ENCODE results near the gene CDK17.

Gene CDK17

DNA sequence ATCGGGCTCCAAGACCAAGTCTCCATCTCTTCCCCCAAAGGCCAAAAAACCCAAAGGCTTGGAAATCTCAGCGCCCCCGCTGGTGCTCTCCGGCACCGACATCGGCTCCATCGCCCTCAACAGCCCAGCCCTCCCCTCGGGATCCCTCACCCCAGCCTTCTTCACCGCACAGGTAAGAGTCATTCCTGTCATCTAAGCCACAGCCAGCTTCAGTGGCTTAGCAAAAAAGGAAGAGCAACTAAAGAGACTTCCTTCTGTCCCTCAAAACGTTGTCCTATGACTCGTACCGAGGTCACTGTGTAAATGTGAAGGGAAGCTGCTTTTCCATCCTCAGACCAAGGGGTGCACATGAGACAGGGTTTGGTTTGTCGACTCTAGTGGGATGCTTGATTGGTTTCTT is 152.7 kb downstream of the CDK17 start:
- H3K36me3 Mint-ChIP-seq (ENCODE audit: low read depth): peaks cover 59% of the 10 kb centered on the region
- H3K27me3 Mint-ChIP-seq (ENCODE audit: low read depth): no peaks in the 10 kb centered on the region
- H3K9me3 Mint-ChIP-seq: no peaks in the 10 kb centered on the region
- TF ChIP-seq, protein P1, sequence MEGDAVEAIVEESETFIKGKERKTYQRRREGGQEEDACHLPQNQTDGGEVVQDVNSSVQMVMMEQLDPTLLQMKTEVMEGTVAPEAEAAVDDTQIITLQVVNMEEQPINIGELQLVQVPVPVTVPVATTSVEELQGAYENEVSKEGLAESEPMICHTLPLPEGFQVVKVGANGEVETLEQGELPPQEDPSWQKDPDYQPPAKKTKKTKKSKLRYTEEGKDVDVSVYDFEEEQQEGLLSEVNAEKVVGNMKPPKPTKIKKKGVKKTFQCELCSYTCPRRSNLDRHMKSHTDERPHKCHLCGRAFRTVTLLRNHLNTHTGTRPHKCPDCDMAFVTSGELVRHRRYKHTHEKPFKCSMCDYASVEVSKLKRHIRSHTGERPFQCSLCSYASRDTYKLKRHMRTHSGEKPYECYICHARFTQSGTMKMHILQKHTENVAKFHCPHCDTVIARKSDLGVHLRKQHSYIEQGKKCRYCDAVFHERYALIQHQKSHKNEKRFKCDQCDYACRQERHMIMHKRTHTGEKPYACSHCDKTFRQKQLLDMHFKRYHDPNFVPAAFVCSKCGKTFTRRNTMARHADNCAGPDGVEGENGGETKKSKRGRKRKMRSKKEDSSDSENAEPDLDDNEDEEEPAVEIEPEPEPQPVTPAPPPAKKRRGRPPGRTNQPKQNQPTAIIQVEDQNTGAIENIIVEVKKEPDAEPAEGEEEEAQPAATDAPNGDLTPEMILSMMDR (IDR thresholded peaks at IDR 0.05; ENCODE audit: unreplicated experiment in 3 of 3): no peak
- H3K4me1 Mint-ChIP-seq: peaks cover 7% of the 10 kb centered on the region
- no peak overlapping the region for H3K4me3 Mint-ChIP-seq
- no peak overlapping the region for H3K27ac Mint-ChIP-seq

DNA sequence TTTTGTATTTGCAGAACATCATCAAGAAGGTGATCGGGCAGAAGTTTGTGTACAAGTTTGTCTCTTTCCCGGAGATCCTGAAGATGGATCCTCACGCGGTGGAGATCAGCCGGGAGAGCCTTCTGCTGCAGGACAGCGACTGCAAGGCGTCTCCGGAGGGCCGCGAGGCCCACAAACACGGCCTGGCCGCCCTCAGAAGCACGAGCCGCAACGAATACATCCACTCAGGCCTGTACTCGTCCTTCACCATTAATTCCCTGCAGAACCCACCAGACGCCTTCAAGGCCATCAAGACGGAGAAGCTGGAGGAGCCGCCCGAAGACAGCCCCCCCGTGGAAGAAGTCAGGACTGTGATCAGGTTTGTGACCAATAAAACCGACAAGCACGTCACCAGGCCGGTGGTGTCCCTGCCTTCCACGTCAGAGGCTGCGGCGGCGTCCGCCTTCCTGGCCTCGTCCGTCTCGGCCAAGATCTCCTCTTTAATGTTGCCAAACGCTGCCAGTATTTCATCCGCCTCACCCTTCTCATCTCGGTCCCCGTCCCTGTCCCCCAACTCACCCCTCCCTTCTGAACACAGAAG is 153.2 kb downstream of the CDK17 start:
- TF ChIP-seq, protein P1 (IDR thresholded peaks at IDR 0.05; ENCODE audit: unreplicated experiment in 3 of 3): no peak
- peaks cover 7% of the 10 kb centered on the region for H3K4me1 Mint-ChIP-seq
- H3K4me3 Mint-ChIP-seq: no peak overlapping the region
- no peaks in the 10 kb centered on the region for H3K27me3 Mint-ChIP-seq (ENCODE audit: low read depth)
- no peaks in the 10 kb centered on the region for H3K9me3 Mint-ChIP-seq
- H3K36me3 Mint-ChIP-seq (ENCODE audit: low read depth): peaks cover 54% of the 10 kb centered on the region
- no peak overlapping the region for H3K27ac Mint-ChIP-seq

DNA sequence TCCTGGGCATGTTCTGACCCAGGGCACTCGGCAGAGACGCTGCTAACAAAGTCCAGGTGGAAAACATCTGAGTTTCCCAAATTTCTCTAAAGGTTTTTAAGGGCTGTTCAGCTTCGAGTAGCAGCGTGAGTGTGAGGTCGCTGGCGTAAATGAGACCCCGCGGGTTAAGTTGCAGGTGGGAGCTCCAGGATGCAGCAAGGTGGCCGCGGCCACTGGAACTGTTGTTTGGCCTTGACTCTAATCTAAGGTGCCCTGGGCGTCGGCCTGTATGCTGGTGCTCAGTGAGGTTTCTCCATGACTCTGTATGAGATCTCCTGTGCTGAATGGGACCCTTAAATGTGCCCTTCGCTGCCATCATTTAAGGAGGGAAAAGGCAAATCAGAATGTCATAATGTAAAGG is 155.4 kb downstream of the CDK17 start:
- no peaks in the 10 kb centered on the region for H3K27me3 Mint-ChIP-seq (ENCODE audit: low read depth)
- TF ChIP-seq, protein P1 (IDR thresholded peaks at IDR 0.05; ENCODE audit: unreplicated experiment in 3 of 3): no peak
- H3K27ac Mint-ChIP-seq: no peak overlapping the region

DNA sequence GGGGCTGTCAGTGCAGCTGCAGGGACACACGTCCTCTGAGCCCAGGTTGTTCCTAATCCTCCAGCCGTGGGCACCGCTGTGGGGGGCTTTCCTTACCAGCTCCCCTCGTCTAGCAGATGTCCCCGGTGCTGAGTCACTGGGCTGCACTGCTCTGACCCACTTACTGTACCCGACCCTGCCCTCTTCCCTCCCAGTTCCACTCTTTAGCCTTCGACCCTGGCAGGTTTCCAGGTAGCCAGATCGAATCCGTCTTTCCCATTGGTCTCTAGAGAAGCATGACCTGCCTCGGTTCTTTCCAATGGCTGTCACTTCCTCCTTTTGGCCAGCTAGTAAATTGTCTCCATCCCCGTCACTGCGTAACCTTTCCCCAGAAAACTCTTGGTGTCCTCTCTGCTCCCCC is 157.6 kb downstream of the CDK17 start:
- TF ChIP-seq, protein P1 (IDR thresholded peaks at IDR 0.05; ENCODE audit: unreplicated experiment in 3 of 3): no peak
- Mint-ChIP-seq H3K9me3 (no peaks in the 10 kb centered on the region), H3K4me1 (peaks cover 31% of the 10 kb centered on the region), H3K27me3 (ENCODE audit: low read depth) (no peaks in the 10 kb centered on the region), H3K27ac (no peak overlapping the region), H3K36me3 (ENCODE audit: low read depth) (peaks cover 18% of the 10 kb centered on the region), H3K4me3 (no peak overlapping the region)

More for the DNA sequence above, 155.4 kb downstream of the CDK17 start:
- Mint-ChIP-seq H3K36me3 (ENCODE audit: low read depth) (peaks cover 35% of the 10 kb centered on the region), H3K4me3 (no peak overlapping the region), H3K4me1 (peaks cover 17% of the 10 kb centered on the region), H3K9me3 (no peaks in the 10 kb centered on the region)

DNA sequence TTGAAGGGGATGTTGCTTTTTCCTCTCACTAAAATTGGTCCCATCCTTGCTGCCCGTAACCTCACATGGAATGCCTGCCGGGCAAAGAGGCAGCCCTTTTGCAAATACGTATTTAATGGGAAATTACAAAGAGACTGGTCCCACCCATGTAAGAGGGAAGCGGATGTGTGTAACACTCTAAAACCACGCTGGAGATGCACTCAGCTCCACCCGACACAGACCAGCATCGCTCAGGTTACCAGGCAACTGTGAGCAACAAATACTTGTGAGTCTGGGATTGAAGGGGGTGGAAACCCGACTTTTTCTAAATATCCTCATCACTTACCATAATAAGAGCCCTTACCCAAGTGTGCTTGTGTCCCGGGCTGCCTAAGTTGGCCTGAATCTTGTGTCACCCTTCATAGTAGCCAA is 158.4 kb downstream of the CDK17 start:
- no peaks in the 10 kb centered on the region for H3K9me3 Mint-ChIP-seq
- peaks cover 13% of the 10 kb centered on the region for H3K36me3 Mint-ChIP-seq (ENCODE audit: low read depth)
- H3K4me1 Mint-ChIP-seq: peaks cover 37% of the 10 kb centered on the region
- TF ChIP-seq, protein P1 (IDR thresholded peaks at IDR 0.05; ENCODE audit: unreplicated experiment in 3 of 3): no peak
- no peak overlapping the region for H3K4me3 Mint-ChIP-seq
- H3K27ac Mint-ChIP-seq: no peak overlapping the region
- no peaks in the 10 kb centered on the region for H3K27me3 Mint-ChIP-seq (ENCODE audit: low read depth)

DNA sequence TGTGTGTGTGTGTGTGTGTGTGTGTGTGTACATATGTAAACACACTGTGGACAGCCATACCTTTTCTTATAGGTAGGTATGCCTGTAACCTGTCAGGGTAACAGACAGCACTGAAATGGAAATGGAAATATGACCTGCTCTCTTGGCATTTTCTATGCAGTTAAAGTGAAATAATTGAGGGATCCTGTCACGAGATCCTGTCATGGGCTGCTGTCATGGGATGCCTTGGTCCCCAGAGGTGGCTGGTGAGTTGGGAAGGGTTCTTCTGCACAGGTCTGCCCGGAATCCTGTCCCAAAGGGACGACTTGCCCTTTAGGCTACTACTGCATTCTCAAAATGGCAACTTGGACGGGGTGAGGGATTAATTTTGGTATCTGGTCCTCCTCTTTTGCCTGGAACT is 158.8 kb downstream of the CDK17 start:
- Mint-ChIP-seq H3K27me3 (ENCODE audit: low read depth) (no peaks in the 10 kb centered on the region), H3K4me1 (peaks cover 39% of the 10 kb centered on the region), H3K4me3 (no peak overlapping the region), H3K27ac (no peak overlapping the region), H3K36me3 (ENCODE audit: low read depth) (peaks cover 11% of the 10 kb centered on the region), H3K9me3 (no peaks in the 10 kb centered on the region)
- TF ChIP-seq, protein P1 (IDR thresholded peaks at IDR 0.05; ENCODE audit: unreplicated experiment in 3 of 3): no peak

Data from nephron (organoid).